Activated naive CD8-positive, alpha-beta T cell treated with anti-CD3 and anti-CD28 coated beads, Interleukin-2, amount 50 U/mL, for 24 hours (primary cell): ENCODE results near the gene NOTUM.
A peak's percentile ranks its signal among the peaks of the same experiment; 100 is the strongest.

Experiments used
- ATAC-seq: fragments of 150-1000 bp; cut with Tn5 transposase; one replicate; pipeline ENCODE4 v1.10.0; 2021
- DNase-seq: peaks from one replicate; pipeline ENCODE4 v3.0.0; 2021
- H3K27ac Mint-ChIP-seq: one replicate; pipeline ENCODE4 v1.8.0; 2021; ENCODE audit warnings: mild to moderate bottlenecking, mixed read lengths
- H3K27me3 Mint-ChIP-seq: one replicate; pipeline ENCODE4 v1.8.0; 2021; ENCODE audit warnings: mixed read lengths
- H3K36me3 Mint-ChIP-seq: one replicate; pipeline ENCODE4 v1.8.0; 2021; ENCODE audit warnings: low read depth, mixed read lengths
- H3K4me1 Mint-ChIP-seq: one replicate; pipeline ENCODE4 v1.8.0; 2021; ENCODE audit warnings: mixed read lengths
- H3K4me3 Mint-ChIP-seq: one replicate; pipeline ENCODE4 v1.8.0; 2021; ENCODE audit warnings: mild to moderate bottlenecking, moderate library complexity, mixed read lengths
- H3K9me3 Mint-ChIP-seq: one replicate; pipeline ENCODE4 v1.8.0; 2021; ENCODE audit warnings: mixed read lengths

The NOTUM gene

DNA sequence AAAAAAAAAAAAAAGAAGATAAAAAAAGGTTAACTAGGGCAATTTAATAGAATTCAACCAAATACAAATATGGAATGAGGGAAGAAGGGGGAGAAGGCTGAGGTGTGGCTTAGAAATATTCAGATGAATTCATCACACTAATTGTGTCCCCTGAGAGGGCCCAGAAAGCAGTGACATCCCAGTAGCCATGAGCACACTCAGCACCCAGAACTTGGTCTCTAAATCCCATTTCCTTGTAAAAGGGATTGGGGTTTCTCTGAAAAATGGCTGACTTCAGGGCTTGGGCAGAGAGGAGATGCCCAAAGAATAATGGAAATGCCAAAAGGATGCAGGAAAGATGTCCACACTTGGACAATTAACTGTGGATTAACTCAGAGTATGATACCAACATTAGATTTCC lies 12.4 kb upstream of the NOTUM start:
- Mint-ChIP-seq H3K9me3 (peaks cover 3% of the 10 kb centered on the region), H3K4me3 (no peak overlapping the region), H3K27ac (no peak overlapping the region), H3K36me3 (no peaks in the 10 kb centered on the region), H3K27me3 (no peaks in the 10 kb centered on the region), H3K4me1 (peaks cover 19% of the 10 kb centered on the region)
- DNase-seq, result no peak
- no peak for ATAC-seq

DNA sequence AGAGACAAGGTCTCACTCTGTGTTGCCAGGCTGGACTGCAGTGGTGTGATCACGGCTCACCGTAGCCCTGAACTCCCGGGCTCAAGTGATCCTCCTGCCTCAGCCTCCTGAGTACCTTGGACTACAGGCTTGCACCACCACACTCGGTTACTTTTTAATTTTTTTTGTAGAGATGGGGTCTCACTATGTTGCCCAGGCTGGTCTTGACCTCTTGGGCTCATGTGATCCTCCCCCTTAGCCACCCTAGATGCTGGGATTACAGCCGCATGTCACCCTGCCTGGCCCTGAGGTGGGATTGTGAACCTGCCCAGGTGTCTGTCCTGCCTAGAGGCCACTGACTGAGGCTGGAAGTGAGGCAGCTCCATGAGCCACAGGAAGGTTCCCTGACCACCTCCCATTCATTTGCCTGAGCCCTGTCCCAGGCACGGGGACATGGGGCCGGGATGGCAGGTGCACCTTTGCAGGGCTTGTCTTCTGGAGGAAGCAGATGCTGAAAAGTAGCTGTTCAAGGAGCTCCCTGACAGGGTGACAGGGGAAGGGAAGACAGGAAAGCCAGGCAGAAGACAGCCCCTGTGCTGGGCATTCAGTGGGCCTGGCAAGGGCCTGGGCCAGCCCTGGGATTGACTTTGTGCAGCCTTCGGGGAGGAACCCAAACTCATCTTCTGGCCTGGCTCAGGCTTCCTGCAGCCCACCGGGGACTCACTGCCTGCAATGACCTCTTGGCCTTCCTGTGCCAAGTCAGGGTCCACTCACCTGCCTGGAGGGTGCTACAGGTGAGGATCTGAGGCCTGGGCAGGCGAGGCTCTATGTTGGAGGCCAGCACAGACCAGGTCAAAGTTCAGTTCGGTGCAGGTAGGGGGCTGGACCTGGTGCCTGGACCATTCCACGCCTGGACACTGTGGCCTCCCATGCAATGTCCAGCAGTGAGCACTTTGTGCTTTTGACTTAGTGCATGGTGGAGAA lies 8.1 kb upstream of the NOTUM start:
- Mint-ChIP-seq H3K9me3 (peaks cover 1% of the 10 kb centered on the region), H3K27me3 (peaks cover 6% of the 10 kb centered on the region), H3K4me3 (no peak overlapping the region), H3K27ac (no peak overlapping the region), H3K36me3 (no peaks in the 10 kb centered on the region), H3K4me1 (peaks cover 22% of the 10 kb centered on the region)
- DNase-seq, result no peak
- ATAC-seq, result no peak

DNA sequence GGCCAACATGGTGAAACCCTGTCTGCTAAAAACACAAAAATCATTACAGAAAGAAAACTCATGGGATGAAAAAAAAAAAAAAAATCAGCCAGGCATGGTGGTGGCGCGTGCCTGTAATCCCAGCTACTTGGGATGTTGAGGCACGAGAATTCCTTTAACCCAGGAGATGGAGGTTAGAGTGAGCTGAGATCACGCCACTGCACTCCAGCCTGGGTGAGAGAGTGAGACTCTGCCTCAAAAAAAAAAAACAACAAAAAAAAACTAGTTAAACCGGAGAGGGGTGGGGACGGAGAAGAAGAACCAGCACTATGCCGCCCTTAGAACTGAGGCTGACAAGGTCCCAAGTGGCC lies 7.4 kb upstream of the NOTUM start:
- Mint-ChIP-seq H3K27ac (peak overlapping the region; percentile 74), H3K27me3 (peaks cover 6% of the 10 kb centered on the region), H3K36me3 (no peaks in the 10 kb centered on the region), H3K9me3 (no peaks in the 10 kb centered on the region), H3K4me3 (peak overlapping the region; percentile 63), H3K4me1 (peaks cover 22% of the 10 kb centered on the region)
- no peak for ATAC-seq
- no peak for DNase-seq

DNA sequence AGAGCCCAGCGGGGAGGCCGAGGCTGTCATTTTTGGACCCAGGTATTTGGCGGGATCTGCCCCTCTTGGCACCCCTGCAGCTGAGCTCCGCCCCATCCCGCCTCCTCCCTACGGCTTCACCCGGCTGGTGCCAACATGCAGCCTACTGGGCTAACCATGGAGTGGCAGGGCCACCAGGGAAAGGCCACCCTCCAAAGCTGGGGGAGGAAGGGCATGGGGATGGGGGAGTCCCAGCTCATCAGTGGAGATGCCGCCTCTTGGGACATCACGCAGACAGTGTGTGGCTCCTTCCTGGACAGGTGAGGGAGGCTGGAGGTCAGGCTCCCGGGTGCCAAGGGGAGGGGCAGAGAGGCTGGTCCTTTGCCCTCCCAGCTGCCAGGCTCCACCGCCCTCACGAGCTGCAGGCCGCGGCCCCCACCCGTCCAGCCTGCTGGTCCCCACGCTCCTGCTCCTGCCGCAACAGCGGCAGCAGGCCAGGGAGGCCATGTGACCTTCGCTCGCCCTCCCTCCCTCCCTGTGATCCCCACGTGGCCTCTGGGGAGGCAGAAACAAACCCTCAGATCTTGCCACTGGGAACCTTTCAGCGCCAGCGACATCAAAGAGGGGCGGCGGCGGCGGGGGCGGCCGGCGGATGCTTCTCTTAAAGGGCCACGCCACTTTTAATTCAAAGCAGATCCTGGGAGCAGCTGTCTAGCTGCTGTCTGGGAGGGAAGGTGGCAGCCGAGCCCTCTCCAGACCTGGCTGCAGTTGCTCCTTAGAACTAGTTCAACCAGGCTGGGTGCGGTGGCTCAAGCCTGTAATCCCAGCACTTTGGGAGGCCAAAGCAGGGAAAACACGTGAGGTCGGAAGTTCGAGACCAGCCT lies 6.8 kb upstream of the NOTUM start:
- Mint-ChIP-seq H3K9me3 (no peaks in the 10 kb centered on the region), H3K4me3 (peak overlapping the region; percentile 63), H3K36me3 (no peaks in the 10 kb centered on the region), H3K4me1 (peaks cover 22% of the 10 kb centered on the region), H3K27ac (peak overlapping the region; percentile 74), H3K27me3 (peaks cover 6% of the 10 kb centered on the region)
- ATAC-seq, result peak; percentile 95
- DNase-seq, result peak; percentile 89

DNA sequence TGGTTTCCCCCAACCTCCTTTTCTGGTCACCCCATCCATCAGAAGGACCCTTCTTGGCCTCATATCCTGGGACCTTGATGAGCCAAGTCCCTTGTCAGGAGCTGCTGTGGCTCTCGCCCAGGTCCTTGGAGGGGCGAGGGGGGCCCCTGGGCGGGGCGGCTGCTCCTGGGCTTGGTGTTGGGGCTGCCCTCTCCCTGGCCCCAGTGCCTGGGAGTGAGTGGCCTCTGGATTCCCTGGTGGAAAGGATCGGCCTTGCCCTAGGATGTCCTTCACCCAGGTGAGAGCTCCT lies 6.2 kb upstream of the NOTUM start:
- Mint-ChIP-seq H3K27ac (no peak overlapping the region), H3K9me3 (no peaks in the 10 kb centered on the region), H3K4me3 (no peak overlapping the region), H3K4me1 (peaks cover 22% of the 10 kb centered on the region), H3K36me3 (no peaks in the 10 kb centered on the region), H3K27me3 (peaks cover 11% of the 10 kb centered on the region)
- ATAC-seq, result no peak
- no peak for DNase-seq

DNA sequence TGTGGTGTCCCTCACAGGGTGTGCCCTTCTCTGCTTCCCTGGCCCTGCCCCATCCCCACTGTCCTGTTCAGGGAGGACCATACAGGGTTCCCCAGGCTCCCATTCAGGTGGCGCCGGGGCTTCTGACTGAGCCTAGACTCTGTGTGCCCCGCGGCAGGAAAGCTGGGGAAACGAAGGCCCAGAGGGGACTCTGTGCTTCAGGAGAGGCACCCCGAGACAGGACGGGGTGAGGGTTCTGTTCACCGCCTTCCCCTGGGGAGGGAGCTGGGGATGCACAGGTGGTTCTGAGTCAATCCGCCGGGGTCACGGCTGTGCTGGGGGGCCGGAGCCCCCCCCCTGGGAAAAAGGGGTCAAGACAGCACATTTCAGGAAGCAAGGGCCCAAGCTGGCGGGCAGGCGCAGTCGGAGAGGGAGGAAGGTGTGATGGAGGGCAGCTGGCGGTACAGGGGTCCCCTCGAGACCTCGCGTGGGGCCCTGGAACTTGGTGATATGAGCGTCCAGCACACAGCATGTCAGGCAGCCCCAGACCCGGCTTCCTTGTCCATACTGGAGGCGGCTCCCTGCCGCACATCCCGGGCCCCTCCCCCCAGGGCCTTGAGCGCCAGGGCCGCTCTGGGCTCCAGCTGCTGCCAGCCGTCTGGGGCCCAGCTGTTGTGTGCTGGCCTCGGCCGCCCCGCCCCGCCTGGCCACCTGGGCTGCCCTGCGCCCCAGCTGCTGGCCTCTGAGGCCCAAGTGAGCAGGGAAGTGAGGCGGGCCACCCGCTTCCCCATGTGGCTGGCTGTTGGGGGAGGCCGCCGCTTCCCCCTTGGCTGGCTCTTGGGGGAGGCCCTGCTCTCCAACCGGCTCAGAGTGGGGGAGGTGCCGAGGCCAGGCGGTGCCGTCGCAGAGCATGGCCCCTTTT lies 5.6 kb upstream of the NOTUM start:
- ATAC-seq, result no peak
- H3K4me1 Mint-ChIP-seq, result peaks cover 22% of the 10 kb centered on the region
- H3K9me3 Mint-ChIP-seq, result no peaks in the 10 kb centered on the region
- H3K27me3 Mint-ChIP-seq, result peaks cover 12% of the 10 kb centered on the region
- no peak overlapping the region for H3K4me3 Mint-ChIP-seq
- H3K36me3 Mint-ChIP-seq, result no peaks in the 10 kb centered on the region
- H3K27ac Mint-ChIP-seq, result no peak overlapping the region
- no peak for DNase-seq

DNA sequence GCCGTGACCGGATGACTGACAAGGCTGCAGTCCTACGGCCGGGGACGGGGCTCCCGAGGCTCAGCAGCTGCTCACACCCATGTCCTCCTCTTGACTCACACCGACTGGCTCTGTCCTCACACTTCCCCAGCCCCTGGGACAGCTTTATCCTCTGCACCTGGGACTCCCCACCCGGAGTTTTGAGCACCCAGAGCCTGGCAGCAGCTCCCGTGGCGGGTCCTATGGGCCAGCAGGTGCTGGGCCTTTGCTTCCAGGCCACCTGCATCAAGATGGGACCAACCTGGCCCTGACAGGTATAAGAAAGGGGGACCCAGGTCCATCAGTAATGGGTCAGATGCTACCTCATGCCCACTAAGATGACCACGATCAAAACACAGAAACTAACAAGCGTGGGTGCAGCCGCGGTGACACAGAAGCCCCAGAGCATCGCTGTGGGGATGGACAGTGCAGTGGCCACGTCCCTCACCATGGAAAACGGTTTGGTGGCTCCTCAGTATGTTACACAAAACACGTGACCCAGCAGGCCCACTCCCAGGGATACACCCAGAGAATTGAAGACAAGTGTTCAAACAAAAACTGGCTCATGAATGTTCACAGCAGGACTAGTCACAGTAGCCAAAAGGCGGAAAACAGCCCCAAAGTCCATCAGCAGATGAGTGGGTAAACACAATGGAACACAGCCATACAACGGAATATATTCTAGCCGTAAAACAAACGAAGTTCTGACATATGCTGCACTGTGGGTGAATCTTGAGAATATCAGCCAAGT lies 3.3 kb upstream of the NOTUM start:
- H3K27ac Mint-ChIP-seq, result peak overlapping the region; percentile 32

DNA sequence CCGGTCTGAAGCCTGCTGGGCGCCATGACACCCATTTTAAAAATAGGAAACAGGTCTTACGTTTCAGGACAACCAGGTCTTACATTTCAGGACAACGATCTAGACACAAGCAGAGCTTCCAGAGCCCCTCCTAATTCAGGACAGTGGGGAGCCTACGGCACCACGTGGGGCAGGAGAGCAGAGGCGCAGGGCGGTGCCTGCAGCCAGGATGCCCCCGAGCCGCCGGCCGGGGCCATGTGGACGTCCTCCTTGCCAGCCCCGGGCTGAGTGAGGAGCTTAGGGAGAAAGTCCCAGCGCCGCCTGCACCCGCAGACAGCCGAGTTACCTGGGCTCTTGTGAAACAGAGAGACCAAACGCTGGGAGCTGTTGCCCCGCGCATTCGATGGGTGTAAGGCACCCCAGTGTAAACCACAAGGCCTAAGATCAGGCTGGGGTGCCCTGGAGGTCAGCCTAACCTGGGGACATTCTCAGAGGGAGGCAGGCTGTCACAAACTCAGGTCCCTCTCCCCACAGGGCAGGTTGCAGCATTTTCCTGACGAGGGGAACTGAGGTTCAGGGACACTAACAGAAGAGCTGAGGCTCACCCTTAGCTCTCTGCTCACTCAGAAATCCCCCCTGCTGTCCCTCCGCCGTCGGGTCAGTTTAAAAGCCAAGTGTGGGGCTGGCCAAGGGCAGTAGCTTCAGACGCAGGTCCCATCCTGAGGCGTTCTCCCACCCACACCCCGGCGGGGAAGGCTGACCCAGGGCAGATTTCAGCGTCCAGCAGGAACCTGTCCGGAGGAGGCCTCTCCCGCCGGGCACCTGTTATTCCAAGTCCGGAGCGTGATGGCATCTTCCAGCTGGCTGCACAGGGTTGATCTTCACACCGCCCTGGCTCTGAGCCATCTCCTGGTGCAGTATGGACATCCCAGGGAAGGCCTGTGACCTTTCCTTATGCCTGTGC lies 1.8 kb upstream of the NOTUM start:
- no peak overlapping the region for H3K27ac Mint-ChIP-seq
- H3K4me3 Mint-ChIP-seq, result peak overlapping the region; percentile 34
- H3K36me3 Mint-ChIP-seq, result no peaks in the 10 kb centered on the region
- peaks cover 22% of the 10 kb centered on the region for H3K27me3 Mint-ChIP-seq
- ATAC-seq, result no peak
- DNase-seq, result no peak
- H3K4me1 Mint-ChIP-seq, result peaks cover 13% of the 10 kb centered on the region
- no peaks in the 10 kb centered on the region for H3K9me3 Mint-ChIP-seq

More for the DNA sequence above, 3.3 kb upstream of the NOTUM start:
- Mint-ChIP-seq H3K4me3 (no peak overlapping the region), H3K36me3 (no peaks in the 10 kb centered on the region), H3K4me1 (peaks cover 22% of the 10 kb centered on the region), H3K9me3 (no peaks in the 10 kb centered on the region), H3K27me3 (peaks cover 12% of the 10 kb centered on the region)
- DNase-seq (no peak), ATAC-seq (no peak)

DNA sequence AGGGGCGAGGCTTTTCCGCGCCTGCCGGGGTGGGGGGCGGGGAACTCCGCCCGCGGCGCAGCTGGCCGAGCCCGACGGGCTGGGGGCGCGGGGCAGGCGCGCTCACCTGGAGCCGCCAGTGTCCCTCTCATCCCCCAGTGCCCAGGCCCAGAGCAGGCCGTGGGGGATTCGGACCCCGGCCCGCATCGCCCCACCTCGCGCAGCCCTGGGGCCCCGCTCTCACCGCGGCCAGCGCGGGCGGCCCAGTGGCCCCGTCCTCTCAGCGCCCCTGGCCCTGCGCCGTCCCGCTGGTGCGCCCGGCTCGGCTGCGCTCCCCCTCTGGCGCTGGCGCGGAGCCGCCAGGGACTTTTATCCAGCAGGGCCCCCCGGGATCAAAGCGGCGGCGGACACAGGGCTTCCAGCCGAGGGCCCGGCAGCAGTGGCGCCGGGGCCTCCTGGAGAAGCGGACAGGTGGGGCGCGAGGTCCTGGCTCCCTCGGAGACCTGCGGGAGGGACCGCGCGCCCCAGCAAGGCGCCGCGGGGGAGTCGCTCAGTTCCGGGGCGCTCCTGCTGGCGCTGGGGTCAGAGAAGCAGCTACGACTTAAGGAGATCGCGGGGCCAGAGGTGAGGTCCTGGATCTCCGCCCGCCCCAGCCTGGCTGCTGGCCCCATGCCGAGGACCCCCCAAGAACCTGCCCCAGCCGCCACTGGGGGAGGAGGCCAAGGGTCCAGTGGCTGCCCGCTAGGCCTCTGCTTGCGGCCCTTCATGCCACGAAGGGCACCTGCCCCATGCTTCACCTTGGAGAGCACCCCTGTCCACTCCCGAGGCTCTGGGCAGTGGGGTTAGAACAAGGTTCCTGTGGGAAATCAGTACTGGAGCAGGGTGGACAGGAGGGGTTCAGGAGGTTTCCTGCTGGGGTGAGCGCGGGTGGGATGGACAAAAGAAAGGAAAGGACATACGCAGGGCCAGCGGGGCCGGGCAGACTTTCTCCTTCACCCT lies 823 bp upstream of the NOTUM start:
- H3K4me3 Mint-ChIP-seq, result peak overlapping the region; percentile 34
- H3K9me3 Mint-ChIP-seq, result no peaks in the 10 kb centered on the region
- ATAC-seq (no peak), DNase-seq (no peak)
- H3K36me3 Mint-ChIP-seq, result no peaks in the 10 kb centered on the region
- no peak overlapping the region for H3K27ac Mint-ChIP-seq
- peaks cover 22% of the 10 kb centered on the region for H3K27me3 Mint-ChIP-seq
- peaks cover 7% of the 10 kb centered on the region for H3K4me1 Mint-ChIP-seq

DNA sequence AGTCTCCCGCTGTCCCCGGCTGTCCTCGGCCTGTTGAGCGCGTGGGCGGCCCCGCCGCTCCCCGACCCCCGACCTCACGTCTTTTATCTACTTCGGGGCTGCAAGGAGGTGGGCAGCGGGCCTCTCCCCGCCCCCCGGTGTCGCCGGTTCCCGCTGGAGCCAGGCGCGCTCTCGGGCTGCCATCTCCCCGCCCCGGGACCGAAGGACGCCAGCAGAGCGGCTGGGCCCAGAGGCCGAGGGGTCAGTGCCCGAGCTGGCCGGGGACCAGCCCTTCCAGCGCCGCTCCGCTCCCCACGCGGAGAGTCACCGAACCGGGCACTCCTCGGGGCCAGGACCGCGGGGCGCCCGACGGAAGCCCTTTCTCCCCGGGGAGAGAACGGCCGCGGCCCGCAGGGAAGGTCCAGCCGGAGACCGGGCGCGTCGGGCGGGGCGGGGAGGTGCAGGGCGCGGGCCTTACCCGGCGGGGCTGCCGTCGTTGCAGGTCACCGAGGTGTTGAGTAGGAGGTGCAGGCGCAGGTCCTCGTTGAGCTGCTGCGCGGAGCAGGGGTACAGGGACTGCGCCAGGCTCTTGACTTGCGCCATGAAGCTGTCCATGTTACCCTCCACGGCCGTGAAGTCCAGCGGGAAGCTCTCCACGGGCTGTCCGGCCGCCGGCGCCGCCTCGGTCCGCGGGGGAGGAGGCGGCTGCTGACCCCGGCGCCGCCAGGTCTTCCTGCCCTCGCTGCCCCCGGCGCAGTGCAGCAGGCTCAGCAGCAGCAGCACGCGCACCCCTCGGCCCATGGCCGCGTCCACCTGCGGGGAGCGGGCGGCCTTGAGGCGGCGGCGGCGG lies 643 bp downstream of the NOTUM start:
- Mint-ChIP-seq H3K4me3 (no peak overlapping the region), H3K27ac (no peak overlapping the region), H3K27me3 (peaks cover 22% of the 10 kb centered on the region), H3K9me3 (no peaks in the 10 kb centered on the region), H3K4me1 (peaks cover 4% of the 10 kb centered on the region), H3K36me3 (no peaks in the 10 kb centered on the region)
- no peak for DNase-seq
- ATAC-seq, result no peak

DNA sequence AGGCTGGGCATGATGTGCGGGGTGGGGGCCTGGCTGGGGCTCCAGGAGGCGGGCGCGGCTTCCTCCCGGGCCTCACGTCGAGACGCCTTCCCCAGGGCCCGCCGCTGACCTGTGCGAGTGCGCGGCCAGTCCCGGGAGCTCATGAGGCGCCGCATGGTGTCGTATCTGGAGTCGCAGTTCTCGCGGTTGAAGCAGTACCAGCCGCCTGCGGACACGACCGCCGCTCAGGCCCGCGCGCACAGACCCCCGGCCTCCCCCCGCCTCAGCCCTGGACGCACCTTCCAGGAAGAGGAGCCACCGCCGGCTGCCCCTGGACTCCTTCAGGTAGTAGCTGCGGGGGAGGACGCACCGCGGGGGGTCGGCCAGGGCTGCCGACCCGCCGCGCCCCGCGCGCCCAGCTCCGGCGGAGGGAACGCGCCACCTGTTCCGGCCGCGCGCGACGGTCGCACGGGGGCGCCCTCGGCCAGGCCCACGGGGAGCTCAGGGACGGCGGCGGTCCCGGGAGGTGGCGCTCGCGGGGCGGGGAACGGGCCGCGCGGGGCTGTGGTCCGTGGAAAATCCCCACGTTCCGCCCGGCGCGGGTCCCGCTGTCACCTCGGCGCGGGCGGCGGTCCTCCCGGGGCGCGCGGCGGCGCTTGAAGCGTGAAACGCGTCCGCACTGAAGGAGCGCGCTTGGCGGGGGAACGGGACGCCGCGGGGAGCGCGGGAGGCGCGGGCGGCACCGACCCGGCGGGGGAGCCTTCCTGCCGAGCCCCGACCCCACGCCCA lies 1.4 kb downstream of the NOTUM start:
- ATAC-seq, result peak; percentile 89
- Mint-ChIP-seq H3K4me1 (peaks cover 4% of the 10 kb centered on the region), H3K27me3 (peaks cover 19% of the 10 kb centered on the region), H3K9me3 (no peaks in the 10 kb centered on the region), H3K4me3 (no peak overlapping the region), H3K27ac (no peak overlapping the region), H3K36me3 (no peaks in the 10 kb centered on the region)
- DNase-seq, result peak; percentile 85
